Right forelimb (tissue), 1 donor: ENCODE results near the gene CRISP1.
"Not testable (repeated sequence)": the region's sequence is repeated elsewhere in the genome, so short reads cannot be mapped to it uniquely, and the experiment has no call there.

Experiments
- DNase-seq: peaks from one replicate; pipeline ENCODE4 v3.0.0-alpha.2; 2018

Gene CRISP1, protein sequence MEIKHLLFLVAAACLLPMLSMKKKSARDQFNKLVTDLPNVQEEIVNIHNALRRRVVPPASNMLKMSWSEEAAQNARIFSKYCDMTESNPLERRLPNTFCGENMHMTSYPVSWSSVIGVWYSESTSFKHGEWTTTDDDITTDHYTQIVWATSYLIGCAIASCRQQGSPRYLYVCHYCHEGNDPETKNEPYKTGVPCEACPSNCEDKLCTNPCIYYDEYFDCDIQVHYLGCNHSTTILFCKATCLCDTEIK

DNA sequence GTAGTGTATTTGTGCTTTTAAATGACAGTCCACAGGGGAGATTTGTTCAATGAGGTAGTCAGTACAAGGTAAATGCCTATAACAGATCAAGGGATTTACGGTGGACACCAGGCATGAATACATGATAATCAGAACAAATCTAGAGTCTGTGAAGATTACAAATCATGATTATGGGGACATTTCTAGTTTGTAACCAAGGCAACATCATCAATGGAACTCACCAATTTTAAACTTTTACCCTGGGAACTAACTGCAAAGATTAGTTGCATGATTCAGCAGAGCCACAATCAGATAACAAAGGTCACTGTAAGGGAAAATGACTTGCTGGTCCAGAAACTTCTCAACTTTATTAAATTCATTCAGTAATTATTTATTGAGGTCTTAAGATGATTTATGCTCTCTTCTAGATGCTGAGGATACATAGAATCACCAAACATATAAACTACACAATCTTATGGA is at the start of gene CRISP1:
Gene CRISP1 (minus strand): TSS at position 51 of the 459 bp plus-strand sequence. CDS start 9,135 bp downstream, outside the sequence.
- no peak for DNase-seq

DNA sequence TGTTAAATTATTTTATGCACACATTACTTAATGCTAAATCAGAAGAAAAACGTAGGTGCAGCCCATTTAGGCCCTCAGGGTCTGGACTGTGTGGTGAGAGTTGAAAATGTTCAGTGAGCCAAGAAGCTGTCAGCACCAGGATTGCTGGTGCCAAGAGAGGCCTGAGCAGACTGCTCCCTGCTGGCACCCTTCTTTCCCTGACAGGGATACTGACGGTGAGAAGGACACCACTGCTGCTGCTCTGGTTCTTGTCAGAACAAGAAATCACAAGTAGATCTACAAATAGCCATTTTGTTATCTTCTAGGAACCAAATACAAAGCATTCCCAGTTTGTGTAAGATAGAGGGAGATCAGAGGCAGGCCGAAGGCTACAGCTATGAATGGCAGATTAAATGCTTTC is 48.7 kb upstream of the CRISP1 start:
- no peak for DNase-seq

DNA sequence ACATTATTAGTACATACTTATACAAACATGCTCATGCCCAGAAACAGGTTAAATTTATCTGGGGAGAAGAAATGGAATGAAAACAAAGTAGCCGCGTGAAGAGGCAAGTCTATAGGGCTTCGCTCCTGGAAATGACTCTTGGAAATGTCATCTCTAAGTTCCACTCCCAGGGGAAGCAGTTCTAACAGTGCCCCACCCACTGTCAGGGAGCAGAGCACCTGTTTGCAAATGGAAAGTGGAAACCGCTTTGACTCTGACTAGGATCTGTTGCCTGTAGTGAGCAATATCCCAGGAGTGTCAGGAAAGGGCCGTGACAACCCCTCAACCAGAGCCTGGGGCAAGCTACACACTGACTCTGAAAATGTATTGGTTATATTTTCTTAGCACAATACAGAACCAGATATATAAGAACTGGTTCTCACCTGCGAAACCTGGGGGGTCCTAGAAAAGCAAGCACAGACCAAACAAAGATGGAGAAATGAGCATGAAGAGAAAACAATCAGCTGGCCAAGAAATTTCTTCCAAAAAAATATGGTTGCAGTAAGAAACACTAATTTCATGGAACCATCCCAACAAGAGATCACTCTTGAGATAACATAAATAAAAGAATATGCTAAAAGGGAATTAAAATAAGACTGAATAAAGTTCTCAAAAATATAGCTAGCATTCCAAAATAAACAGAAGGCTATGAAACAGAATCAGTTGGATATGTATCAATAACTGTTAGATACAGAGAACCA is 47.5 kb upstream of the CRISP1 start:
- DNase-seq = no peak

DNA sequence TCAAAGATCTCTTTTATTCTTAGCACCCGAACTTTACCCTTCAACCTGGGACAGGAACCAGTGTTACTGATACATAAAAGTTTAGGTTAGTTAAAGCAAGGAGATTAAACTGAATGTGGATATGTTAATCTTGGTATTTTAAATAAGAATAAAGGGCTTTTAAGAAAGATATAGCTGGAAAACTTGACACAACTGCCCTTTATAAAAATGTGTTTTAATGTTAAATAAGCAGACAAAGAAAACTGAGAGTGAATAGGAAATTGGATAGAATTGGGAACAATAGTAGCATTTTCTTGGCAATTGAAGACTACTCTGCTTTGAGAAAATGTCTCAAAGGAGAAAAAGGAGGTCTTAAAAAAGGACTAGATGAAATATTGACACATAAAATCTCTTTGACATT is 45.9 kb upstream of the CRISP1 start:
- DNase-seq = no peak

DNA sequence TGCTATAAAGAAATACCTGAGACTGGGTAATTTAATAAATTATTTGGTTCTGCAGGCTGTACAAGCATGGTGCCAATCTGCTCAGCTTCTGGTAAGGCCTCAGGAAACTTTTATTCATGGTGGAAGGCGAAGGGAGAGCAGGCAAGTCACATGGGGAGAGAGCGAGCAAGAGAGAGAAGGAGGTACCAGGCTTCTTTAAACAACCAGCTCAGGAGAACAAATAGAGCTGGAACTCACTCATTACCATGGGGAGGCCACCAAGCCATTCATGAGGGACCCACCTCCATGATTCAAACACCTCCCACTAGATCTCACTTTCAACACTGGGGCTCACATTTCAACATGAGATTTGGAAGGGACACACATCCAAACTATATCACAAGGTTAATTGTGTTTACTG is 44.9 kb upstream of the CRISP1 start:
- DNase-seq = no peak

DNA sequence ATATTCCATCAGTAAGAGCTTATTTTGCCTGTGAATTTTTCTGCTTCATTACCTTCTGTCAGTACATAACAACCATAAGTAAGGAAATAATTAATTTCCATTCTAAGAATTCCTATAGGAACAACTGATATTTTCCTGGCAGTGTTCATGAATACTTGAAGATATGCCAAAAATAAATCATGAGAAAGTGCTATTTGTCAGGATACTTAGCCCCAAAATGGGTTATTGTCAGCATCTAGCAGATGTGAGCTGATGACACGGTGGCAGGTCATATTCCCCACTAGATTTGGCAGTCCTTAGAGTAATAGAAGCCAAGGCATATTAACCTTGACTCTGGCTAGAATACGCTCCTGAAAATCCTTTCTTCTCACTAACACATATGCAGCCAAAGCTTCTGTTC is 43.2 kb upstream of the CRISP1 start:
- no peak for DNase-seq

DNA sequence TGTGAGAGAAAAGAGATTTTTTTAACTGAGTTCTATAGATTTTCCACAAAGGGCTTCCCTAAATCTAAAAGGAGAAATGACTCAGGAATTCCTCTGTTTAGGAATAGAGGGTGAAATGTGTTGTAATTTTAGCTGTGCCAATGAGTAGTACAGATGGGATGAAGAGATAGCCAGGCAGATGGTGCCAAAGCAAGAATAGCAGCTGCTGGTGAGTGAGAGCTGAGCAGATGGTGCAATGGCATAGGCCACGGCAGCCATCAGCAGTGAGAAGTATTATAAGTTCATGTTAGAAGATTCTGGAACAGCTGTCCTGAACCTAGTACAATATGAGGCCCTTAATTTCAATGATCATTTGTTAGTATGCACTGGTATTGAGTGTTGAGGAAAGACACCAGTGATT is 40.2 kb upstream of the CRISP1 start:
- DNase-seq = no peak

DNA sequence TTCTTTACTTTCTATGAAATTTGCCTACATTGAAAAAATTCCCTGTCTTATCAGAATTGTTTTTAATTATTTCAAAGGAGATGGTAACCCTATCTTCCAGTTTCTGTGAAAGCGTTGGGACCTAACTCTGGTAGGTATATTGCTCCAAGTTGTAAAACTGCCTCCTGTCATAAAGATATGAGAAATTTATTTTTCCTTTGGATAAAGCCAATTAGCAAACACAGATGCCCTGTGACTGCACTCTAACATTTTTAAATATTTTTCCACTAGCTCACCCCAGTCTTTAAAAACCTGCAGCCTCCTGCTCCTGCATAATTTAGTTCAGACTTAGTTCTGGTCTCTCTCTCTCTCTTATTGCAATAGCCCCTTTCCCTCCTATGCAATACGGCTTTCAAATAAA is 39.0 kb upstream of the CRISP1 start:
- DNase-seq = no peak

DNA sequence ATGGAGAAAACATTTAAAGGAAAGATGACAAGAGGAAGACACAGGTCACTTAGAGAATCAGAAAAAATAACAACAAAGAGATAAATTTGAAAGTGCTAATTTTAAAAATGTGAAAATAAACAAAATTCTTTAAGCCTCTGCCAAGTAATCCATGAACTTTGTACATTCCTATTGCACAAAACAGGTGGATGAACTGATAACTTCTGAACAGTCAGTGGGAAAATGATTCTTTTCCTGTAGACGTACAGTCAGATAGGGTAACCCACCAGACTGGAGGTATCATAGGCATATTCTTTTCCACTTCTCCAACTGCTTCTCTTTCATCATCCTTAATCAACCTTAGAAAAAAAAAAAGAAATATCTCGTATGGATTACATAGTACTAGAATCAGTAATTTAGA is 36.5 kb upstream of the CRISP1 start:
- no peak for DNase-seq

DNA sequence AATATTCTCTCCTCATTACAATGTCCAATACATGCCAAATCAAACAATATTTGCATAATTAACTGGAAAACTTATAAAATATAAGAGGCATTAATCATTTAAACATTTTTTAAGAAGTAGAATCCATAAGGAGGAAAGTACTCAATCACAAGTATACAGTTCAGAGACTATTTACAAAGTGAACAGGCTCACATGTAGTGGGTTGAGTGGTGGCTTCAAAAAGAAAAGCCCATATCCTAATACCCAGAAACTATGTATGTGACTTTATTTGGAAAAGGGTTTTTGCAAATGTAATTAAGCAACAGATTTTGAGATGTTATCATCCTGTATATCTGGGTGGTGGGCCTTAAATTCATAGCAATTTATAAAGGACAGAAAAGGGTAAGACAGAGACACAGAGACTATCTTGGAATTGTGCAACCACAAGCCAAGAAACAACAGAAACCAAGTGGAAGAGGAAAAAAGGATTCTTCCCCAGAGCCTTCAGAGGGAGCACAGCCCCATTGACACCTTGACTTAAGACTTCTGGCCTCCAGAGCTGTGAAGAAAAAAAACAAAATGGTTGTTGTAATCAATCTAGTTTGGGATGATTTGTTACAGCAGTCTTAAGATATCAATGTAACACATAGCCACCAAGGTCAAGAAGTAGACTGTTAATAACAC is 32.7 kb upstream of the CRISP1 start:
- no peak for DNase-seq

DNA sequence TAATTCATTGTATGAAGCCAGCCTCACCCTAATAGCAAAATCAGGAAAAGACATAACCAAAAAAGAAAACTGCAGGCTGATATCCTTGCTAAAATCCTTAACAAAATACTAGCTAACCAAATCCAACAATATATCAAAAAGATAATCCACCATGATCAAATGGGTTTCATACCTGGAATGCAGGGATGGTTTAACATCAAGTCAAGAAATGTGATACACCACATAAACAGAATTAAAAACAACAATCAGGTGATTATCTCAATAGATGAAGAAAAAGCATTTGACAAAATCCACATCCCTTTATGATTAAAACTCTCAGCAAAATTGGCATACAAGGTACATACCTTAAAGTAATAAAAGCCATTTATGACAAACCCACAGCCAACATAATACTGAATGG is 29.2 kb upstream of the CRISP1 start:
- not testable (repeated sequence) for DNase-seq

DNA sequence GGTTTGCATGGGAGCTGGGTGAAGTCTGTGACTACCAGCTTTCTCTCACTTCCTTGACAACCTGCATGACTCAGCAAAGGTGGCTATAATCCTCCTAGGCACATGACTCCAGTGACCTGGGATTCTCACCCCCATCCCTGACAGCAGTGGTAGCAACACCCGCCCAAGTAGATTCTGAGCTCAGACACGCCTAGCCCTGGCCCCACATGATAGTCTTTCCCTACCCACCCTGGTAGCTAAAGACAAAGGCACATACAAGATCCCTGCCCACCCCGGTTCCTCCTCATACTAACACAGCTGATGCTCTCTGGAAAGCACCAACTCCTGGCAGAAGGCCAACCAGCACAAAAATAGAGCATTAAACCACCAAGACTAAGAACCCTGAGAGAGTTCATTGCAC is 25.9 kb upstream of the CRISP1 start:
- no peak for DNase-seq

DNA sequence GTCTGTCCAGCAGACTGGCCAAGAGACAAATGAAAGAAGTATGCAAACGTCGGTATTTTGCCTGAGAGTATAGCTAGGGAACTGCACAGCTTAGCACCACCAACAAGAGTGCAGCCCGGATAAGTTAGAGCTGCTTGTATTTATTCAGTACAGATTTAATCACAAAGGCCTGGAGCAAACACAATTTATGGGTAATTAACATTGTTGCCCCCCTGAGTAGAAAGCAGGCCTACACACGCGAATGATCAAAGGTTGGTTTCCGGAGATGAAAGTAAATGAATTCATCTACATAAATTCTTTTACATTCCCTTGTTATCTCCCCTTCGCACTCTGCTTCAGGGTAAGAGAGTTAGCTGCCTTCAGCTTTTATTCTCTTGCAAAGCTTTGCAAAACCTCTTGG is 24.7 kb upstream of the CRISP1 start:
- no peak for DNase-seq

DNA sequence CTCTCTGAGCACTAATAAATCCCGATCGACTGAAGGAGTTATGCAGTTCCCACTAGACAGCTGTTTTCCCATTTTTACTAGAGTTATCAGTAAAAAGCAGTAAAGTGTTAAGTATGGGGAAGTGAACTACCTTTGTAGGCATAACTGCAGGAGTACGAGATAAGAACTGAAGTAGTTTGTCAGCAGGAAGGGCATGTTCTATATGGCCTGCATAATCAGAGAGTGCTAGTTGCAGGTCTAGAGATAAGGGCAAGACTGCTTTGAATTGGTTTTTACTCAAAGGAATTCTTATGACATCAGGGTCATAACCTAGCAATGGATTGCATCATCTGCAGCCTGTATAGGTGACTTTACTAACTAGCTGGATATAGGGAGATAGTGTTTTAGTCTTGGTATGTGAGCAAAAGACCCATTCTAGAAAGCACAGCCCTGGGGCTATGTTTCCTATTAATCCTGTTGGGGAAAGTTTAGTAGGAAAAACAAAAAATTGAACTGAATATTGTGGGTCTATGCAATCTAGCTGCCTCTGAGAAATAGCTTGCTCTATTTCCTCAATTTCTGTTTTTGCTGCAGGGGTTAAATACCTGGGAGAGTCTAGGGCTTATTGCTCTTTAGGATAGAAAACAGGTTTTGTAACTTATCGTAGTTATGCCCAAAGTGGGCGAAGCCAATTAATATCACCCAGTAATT is 22.6 kb upstream of the CRISP1 start:
- DNase-seq = no peak

DNA sequence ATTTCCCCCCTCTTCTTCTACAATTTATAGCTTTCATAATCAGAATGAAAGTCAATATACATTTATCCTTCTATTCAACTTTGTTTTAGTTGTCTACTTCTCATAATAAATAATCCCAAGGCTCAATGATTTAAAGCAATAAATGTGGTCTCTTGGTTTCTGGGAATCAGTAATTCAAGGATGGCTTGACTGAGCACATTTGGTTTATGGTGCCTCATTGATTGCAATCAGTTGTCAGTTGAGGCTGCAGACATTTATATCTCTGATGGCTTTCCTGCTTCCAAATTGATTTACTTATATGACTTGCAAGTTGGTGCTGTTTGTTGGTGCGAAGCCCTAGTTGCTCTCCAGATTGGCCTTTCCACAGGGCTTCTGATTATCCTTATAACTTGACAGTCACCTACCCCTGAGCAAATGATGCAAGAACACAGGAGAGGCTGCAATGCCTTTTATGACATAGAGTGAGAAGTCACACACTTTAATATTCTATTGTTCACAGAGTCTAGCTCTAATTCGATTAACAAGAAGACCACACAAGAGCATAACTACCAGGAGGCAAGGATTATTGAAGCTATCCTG is 2.7 kb upstream of the CRISP1 start:
- no peak for DNase-seq

DNA sequence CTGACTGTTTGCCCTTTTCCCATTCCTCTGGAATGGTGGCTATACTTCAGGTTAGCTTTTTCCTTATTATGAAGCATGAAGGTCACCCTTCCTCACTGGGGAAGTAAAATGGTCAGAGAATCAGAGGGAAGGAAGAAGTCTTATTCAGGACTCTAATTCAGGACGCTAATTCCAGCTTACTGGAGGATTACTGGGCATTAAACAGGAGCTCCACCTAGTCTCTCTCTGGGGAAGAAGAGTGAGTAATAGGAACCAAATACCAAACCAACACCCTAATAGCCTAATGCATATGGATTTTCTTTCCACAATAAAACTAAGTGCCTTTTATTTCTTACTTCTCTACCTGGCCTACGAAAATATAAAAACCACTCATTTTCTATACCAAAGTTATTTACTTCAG is 10.1 kb downstream of the CRISP1 start:
- DNase-seq = no peak

DNA sequence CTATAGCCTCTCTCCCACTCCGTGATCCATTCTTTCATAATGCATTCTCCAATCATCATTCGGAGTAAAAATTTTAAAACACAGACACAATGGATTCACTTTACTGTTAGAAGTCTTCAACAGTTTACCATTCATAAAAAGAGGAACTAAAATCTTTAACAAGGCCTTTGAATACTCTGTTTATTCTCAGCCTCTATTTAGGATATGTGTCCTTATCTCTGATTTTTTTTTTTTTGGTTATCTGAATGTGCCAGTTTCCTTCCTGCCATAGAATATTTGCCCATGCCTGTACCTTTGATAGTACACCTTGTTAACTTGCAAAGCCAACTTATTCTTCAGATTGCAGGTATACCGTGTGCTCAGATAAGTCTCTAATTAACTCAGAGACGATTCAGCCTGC is 11.1 kb downstream of the CRISP1 start:
- DNase-seq = no peak

DNA sequence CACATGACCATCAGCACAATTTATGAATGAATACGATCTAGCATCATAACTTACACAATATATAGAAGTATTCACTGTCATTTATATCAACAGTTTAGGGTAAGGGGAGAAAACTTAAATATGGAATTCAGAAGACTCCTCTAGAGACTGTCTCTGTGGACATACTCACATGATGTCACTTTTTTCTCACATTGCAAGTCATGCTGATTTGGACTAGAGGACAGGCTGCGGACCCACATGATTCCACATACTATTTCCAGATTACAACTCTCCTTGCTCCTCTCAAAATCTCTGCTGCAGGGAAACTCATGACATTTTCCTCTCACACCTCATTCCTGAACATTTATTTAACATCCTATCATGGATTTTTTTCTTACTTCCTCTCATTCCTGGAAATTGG is 13.4 kb downstream of the CRISP1 start:
- DNase-seq = no peak

DNA sequence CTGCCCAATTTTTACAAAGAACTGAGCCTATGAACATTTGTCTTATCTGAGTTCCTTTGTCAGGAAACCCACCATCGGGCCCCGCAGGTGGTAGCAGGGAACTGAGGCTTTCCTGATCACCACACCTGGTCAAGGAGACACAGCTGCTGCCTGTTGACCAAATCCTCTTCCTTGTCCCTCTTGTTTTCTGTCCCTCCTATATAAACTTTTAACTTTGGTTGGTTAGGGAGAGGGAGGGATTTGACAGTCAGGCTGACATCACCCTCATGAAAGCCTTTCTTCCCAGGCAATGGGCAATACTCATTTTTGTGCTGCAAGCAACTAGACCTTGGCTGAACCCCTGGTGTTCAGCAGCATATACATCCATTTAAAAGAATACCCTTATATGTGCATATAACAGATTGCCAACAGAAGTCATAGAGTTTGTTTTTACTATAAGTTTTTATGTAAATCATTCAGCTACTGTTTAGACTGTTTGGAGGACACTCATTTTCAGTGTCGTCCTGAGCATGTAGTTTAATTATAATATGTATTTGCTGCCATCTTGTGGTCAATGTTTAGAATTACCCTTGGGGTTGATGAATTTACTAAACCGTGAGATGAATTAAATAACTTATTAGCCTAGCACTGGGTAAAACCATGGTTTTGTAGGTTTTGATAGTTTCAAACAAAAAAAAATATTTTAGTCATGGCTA is 17.0 kb downstream of the CRISP1 start:
- no peak for DNase-seq

DNA sequence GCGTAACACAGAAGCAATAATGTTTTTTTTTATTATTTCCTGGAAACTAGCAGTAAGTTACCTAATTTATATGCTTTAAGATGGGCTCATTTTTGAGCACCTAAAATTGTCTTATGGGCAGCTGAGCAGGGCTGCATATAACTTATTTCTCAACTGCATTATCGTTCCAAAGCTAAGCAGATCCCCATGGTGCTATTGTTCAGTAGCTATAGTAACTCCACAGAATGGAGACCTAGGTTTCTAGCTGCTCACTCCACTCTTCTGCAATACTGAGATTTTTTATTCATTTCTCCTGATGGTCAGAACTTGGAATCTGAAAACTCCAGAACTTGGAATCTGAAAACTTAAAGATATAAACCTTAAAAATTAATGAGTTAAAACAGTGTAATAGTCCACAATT is 18.7 kb downstream of the CRISP1 start:
- DNase-seq = no peak

DNA sequence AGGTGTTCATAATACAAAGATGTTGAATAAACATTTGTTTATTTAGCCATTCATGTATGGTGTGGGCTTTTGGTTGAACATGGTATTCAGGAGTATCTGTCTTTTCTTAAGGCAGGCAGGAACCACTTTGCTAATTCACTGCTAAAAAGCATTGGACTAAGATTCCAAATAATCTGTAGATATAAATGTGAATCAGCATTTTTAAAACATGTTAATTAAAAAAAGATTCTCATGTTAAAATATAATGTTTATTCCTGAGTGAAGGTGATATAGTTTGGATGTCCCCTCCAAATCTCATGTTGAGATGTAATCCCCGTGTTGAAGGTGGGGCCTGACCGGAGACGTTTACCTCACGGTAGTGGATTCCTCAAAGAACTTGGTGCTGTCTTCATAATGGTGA is 19.3 kb downstream of the CRISP1 start:
- no peak for DNase-seq

DNA sequence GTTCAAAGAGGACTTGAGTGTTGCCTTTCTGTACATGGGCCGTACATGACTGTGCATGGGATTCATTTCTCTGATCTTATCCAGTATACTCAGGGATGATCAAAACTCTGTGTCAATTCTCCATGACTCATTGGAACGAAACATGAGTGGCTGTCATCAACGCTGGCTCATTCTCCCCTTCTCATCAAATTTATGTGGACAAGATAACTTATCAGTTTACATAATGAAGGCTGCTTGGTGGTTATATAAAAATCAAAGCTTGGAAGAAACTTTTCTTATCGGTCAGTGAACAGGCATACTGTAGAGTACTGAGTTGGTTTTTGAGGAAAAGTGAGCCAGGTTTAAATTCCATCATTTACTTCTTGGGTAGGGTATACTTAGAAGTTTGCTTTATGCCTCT is 24.9 kb downstream of the CRISP1 start:
- no peak for DNase-seq

DNA sequence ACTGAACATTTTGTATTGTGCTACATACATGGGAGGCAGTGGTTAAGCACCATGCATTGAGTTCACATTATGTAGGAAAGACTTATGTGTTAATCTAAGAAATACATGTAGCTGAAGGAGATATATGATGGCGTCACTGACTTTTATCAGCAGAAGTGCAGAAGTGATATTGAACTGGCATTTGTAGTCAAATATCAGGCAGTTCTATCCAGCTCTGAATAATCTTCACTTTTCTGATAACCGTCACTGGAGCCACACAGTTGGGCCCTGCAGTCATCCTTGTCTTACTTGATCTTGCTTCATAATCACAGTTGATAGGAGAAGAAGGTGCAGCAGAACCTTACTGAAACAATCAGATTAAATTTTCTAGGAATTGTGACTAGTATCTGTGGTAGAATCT is 26.4 kb downstream of the CRISP1 start:
- DNase-seq = no peak
